B cell (primary cell): ENCODE results near the gene SDK2. TPM values are rescaled to one million over a fixed set of nuclear protein-coding genes. Genes with fewer than 3 reads are reported as not detected.

ENCODE experiments used
- ATAC-seq: fragments of 200-7000 bp; cut with Tn5 transposase; one replicate; pipeline ENCODE4 v1.10.0; 2021; ENCODE audit warnings: low read depth, mild to moderate bottlenecking, moderate number of reproducible peaks, moderate library complexity
- CTCF ChIA-PET: fragments of 350-600 bp; sonication (Branson Sonifier 250); formaldehyde crosslinking; loops from one replicate; lab custom pipeline; 2021; ENCODE audit warnings: antibody characterized with exemption, inconsistent platforms; lab: Charles Lee
- POLR2A ChIA-PET: fragments of 350-600 bp; sonication (Branson Sonifier 250); formaldehyde crosslinking; loops from one replicate; lab custom pipeline; 2021; ENCODE audit warnings: antibody characterized with exemption; lab: Charles Lee
- DNase-seq: peaks from one replicate; pipeline ENCODE4 v3.0.0; 2013
- H2AFZ ChIP-seq: 2 replicates; pipeline ENCODE4 v1.6.1; 2012; ENCODE audit warnings: mild to moderate bottlenecking, low read depth, low read length; ENCODE audit not compliant: insufficient read depth, poor library complexity, severe bottlenecking
- H3K27ac ChIP-seq, 2 donors: 1 replicate in 1 of 2; 2 replicates in 1 of 2; pipeline ENCODE4 v1.5.1; 2012 to 2013; ENCODE audit warnings: low read length in 2 of 2, mild to moderate bottlenecking in 2 of 2, moderate library complexity in 1 of 2
- H3K27me3 ChIP-seq, 4 experiments: fragments of 200-600 bp in 1 of 4; sonication (generic) in 1 of 4; replicated peaks in 1 of 4; 1 replicate in 2 of 4; 2 replicates in 2 of 4; pipeline versions ENCODE4 v1.6.1 to v1.7.0; 2013 to 2016; ENCODE audit warnings: low read length in 3 of 4, mild to moderate bottlenecking in 2 of 4, mixed read lengths in 1 of 4, moderate library complexity in 1 of 4; ENCODE audit not compliant: insufficient read depth in 4 of 4, control insufficient read depth in 3 of 4; ENCODE audit errors: control extremely low read depth in 1 of 4
- H3K36me3 ChIP-seq, 2 experiments: replicated peaks in 1 of 2; 1 replicate in 1 of 2; 2 replicates in 1 of 2; pipeline versions ENCODE4 v1.6.1 to v1.7.1; 2013; ENCODE audit warnings: low read length in 1 of 2; ENCODE audit not compliant: insufficient read depth in 2 of 2, control insufficient read depth in 1 of 2; ENCODE audit errors: control extremely low read depth in 1 of 2, extremely low read depth in 1 of 2
- H3K4me1 ChIP-seq, 2 donors: fragments of 200-600 bp in 1 of 2; sonication (generic) in 1 of 2; 1 replicate in 1 of 2; 2 replicates in 1 of 2; pipeline versions ENCODE4 v1.5.1 to v1.6.1; 2013 to 2017; ENCODE audit warnings: low read length in 2 of 2; ENCODE audit not compliant: control insufficient read depth in 2 of 2, insufficient read depth in 2 of 2
- H3K4me2 ChIP-seq: replicated peaks from 2 replicates; pipeline ENCODE3; 2012; ENCODE audit warnings: mild to moderate bottlenecking, low read depth, low read length; ENCODE audit not compliant: poor library complexity, severe bottlenecking
- H3K4me3 ChIP-seq, 5 experiments: fragments of 200-600 bp in 1 of 5; sonication (generic) in 1 of 5; 1 replicate in 3 of 5; 2 replicates in 2 of 5; pipeline versions ENCODE4 v1.5.1 to v1.7.0; 2011 to 2016; ENCODE audit warnings: low read length in 4 of 5, mild to moderate bottlenecking in 4 of 5, low read depth in 2 of 5, control low read depth in 1 of 5, moderate library complexity in 1 of 5; ENCODE audit not compliant: insufficient read depth in 1 of 5; ENCODE audit errors: control extremely low read depth in 1 of 5, extremely low read depth in 1 of 5
- H3K79me2 ChIP-seq: fragments of 200-600 bp; sonication (generic); one replicate; pipeline ENCODE4 v1.6.0; 2016; ENCODE audit warnings: low read length; ENCODE audit not compliant: control insufficient read depth, insufficient read depth
- H3K9ac ChIP-seq: fragments of 200-600 bp; sonication (generic); 2 replicates; pipeline ENCODE4 v1.6.1; 2017; ENCODE audit warnings: mild to moderate bottlenecking, low read length, moderate library complexity
- H3K9me3 ChIP-seq, 3 donors: one replicate each; pipeline versions ENCODE4 v1.6.1 to v1.7.1; 2013; ENCODE audit warnings: low read length in 2 of 3; ENCODE audit not compliant: control insufficient read depth in 2 of 3, insufficient read depth in 1 of 3; ENCODE audit errors: control extremely low read depth in 1 of 3
- H4K20me1 ChIP-seq: 2 replicates; pipeline ENCODE4 v1.6.0; 2012; ENCODE audit warnings: mild to moderate bottlenecking, low read length; ENCODE audit not compliant: insufficient read depth, control insufficient read depth, poor library complexity, severe bottlenecking
- H3K27ac Mint-ChIP-seq: one replicate; pipeline ENCODE4 v1.8.0; 2021; ENCODE audit warnings: mixed read lengths
- H3K27me3 Mint-ChIP-seq: one replicate; pipeline ENCODE4 v1.8.0; 2021; ENCODE audit warnings: mixed read lengths
- H3K4me1 Mint-ChIP-seq: one replicate; pipeline ENCODE4 v1.8.0; 2021; ENCODE audit warnings: mixed read lengths
- H3K4me3 Mint-ChIP-seq: one replicate; pipeline ENCODE4 v1.8.0; 2021; ENCODE audit warnings: mixed read lengths
- H3K9me3 Mint-ChIP-seq: one replicate; pipeline ENCODE4 v1.8.0; 2022; ENCODE audit warnings: mixed read lengths; ENCODE audit not compliant: insufficient read depth
- CTCF ChIP-seq: fragments of 200-600 bp; IDR thresholded peaks from one replicate; pipeline ENCODE4 v1.8.0; 2022; ENCODE audit warnings: antibody characterized with exemption, mild to moderate bottlenecking
- EZH2 ChIP-seq: IDR thresholded peaks from 2 replicates; pipeline ENCODE4 v1.6.1; 2012; ENCODE audit warnings: borderline replicate concordance, low read depth, mild to moderate bottlenecking, moderate library complexity, low read length; ENCODE audit not compliant: insufficient read depth, poor library complexity, severe bottlenecking
- WGBS: methylation state at CpG from one replicate; pipeline ENCODE4 v1.1.5; 2013; ENCODE audit warnings: missing lambda C conversion rate; ENCODE audit not compliant: insufficient coverage; 5-methylcytosine and 5-hydroxymethylcytosine counted together
- intact Hi-C: fragments of 100-400 bp; cut with micrococcal nuclease; formaldehyde crosslinking; loops from one replicate; pipeline ENCODE4 v1.10.0; 2022
- polyA plus RNA-seq: library from polyadenylated mRNA; depleted of rRNA; stranded (reverse); fragments of >200 nt; gene quantifications from 2 replicates; pipeline ENCODE4 v1.2.3, GENCODE V29; 2012
- total RNA-seq, 2 donors: library from RNA; stranded (reverse); fragments of 120-200 nt in 1 of 2; gene quantifications; 1 replicate in 1 of 2; 2 replicates in 1 of 2; pipeline versions ENCODE4 v1.2.3 to v1.2.4, GENCODE V29; 2013 to 2022

Gene SDK2
- total and polyA plus RNA-seq, 2 donors (not counting 1 experiment from before 2014, with no cell fraction given), result 3.2 to 13.0 TPM

DNA sequence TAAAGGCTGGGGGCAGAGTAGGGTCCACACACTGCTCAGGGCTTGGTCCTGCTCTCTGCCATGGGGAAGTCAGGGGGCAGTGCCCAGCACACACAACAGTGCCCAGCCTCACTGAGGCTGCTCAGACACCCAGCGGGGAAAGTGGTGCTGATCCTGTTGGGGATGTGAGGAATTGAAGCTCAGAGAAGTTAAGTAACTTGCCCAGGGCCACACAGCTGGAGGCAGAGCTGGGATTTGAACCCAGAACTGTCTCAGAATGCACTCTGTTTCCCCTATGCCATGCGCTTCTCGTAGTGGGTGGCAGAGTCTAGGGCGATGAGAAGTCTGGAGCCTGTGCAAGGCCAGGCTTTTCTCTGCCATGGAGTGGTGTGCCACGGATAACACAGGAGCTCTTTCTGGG is 59.3 kb downstream of the SDK2 start:
- Mint-ChIP-seq H3K27ac (peak overlapping the region; percentile 34), H3K27me3 (no peaks in the 10 kb centered on the region), H3K4me1 (peaks cover 67% of the 10 kb centered on the region), H3K9me3 (no peaks in the 10 kb centered on the region), H3K4me3 (no peak overlapping the region)
- H3K9me3 ChIP-seq, result no peaks in the 10 kb centered on the region
- CTCF ChIA-PET, result interaction anchor here (0.9 to 4.2 kb wide), 7 partner anchors 13 to 155 kb away, joined by 4 to 55 read pairs (median 19); partner anchors contain the start of gene SDK2
- peaks cover 49 to 54% of the 10 kb centered on the region in 2 donors for H3K4me1 ChIP-seq
- H3K79me2 ChIP-seq, result peaks cover 82% of the 10 kb centered on the region
- H3K4me3 ChIP-seq, result no peak overlapping the region
- WGBS, result 97% methylated on average over 5 of the region's 5 CpGs
- H3K27me3 ChIP-seq, result no peaks in the 10 kb centered on the region
- H2AFZ ChIP-seq, result no peak overlapping the region
- H3K36me3 ChIP-seq, result no peaks in the 10 kb centered on the region
- POLR2A ChIA-PET, result interaction anchor here (0.9 to 1.0 kb wide), 2 partner anchors 60 to 126 kb away, joined by 3 to 5 read pairs; partner anchors contain the start of gene SDK2
- H3K9ac ChIP-seq, result no peak overlapping the region
- TF ChIP-seq CTCF, result no peak
- no peak for TF ChIP-seq EZH2
- no peak for ATAC-seq
- no peaks in the 10 kb centered on the region for H4K20me1 ChIP-seq
- no peak overlapping the region for H3K4me2 ChIP-seq
- intact Hi-C loops, result loop anchor here (10.0 kb wide), 1 partner anchor 370 kb away; no protein-coding TSS in a partner anchor
- H3K27ac ChIP-seq, result no peak overlapping the region
- DNase-seq, result no peak

DNA sequence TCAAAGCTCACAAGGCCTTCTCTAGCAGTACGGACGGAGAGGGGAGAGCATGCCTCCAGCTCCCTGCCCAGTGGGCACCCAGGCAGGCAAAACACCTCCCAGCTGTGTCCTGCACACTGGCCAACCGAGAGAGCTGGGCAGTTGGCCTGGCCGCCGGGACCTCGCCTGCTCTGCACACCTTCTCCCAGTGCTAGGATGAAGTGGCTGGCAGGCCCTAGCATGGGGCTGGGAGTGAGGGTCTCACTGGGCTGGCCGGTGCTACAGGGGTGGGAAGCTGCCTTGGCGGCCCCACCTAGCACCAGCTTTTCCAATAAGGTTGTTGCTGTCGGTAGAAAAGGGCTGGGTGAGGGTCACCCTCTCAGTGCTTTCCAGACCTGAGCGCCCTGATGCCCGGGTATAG is 60.2 kb downstream of the SDK2 start:
- TF ChIP-seq CTCF (no peak), EZH2 (no peak)
- no peak for ATAC-seq
- ChIA-PET POLR2A (no interaction called here), CTCF (interaction anchor here (1.0 to 4.2 kb wide), 5 partner anchors 16 to 154 kb away, joined by 3 to 55 read pairs (median 21); partner anchors contain the start of gene SDK2)
- no peaks in the 10 kb centered on the region for H3K27me3 ChIP-seq
- no peaks in the 10 kb centered on the region for H4K20me1 ChIP-seq
- H3K4me1 ChIP-seq, result peaks cover 39 to 44% of the 10 kb centered on the region in 2 donors
- no peak overlapping the region for H3K4me3 ChIP-seq
- H2AFZ ChIP-seq, result no peak overlapping the region
- 94% methylated on average over 9 of the region's 11 CpGs for WGBS
- no peak for DNase-seq
- Mint-ChIP-seq H3K27me3 (no peaks in the 10 kb centered on the region), H3K4me1 (peaks cover 62% of the 10 kb centered on the region), H3K27ac (no peak overlapping the region), H3K9me3 (no peaks in the 10 kb centered on the region), H3K4me3 (no peak overlapping the region)
- no peaks in the 10 kb centered on the region for H3K9me3 ChIP-seq
- H3K79me2 ChIP-seq, result peaks cover 82% of the 10 kb centered on the region
- no peak overlapping the region for H3K9ac ChIP-seq
- no peak overlapping the region for H3K4me2 ChIP-seq
- no peak overlapping the region for H3K27ac ChIP-seq
- H3K36me3 ChIP-seq, result no peaks in the 10 kb centered on the region
- intact Hi-C loops, result loop anchor here (10.0 kb wide), 1 partner anchor 371 kb away; no protein-coding TSS in a partner anchor
